MM.1S (cell line): Measurements from ENCODE around the gene CUEDC2.

Experiments
- EZH2 ChIP-seq: fragments of 300-600 bp; sonication (generic); optimal IDR thresholded peaks from 2 replicates; pipeline ENCODE3; 2017; ENCODE audit warnings: low read depth, mild to moderate bottlenecking, antibody characterized with exemption, low read length, mixed read lengths
- EZH2phosphoT487 ChIP-seq: fragments of 300-600 bp; sonication (generic); IDR thresholded peaks from 2 replicates; pipeline ENCODE4 v1.6.1; 2018; ENCODE audit warnings: antibody characterized with exemption, low read length
- TF ChIP-seq, protein P1 (sequence below): fragments of 300-600 bp; sonication (generic); IDR thresholded peaks from 2 replicates; pipeline ENCODE4 v1.5.1; 2016; ENCODE audit warnings: antibody characterized with exemption, low read length, mixed read lengths

DNA sequence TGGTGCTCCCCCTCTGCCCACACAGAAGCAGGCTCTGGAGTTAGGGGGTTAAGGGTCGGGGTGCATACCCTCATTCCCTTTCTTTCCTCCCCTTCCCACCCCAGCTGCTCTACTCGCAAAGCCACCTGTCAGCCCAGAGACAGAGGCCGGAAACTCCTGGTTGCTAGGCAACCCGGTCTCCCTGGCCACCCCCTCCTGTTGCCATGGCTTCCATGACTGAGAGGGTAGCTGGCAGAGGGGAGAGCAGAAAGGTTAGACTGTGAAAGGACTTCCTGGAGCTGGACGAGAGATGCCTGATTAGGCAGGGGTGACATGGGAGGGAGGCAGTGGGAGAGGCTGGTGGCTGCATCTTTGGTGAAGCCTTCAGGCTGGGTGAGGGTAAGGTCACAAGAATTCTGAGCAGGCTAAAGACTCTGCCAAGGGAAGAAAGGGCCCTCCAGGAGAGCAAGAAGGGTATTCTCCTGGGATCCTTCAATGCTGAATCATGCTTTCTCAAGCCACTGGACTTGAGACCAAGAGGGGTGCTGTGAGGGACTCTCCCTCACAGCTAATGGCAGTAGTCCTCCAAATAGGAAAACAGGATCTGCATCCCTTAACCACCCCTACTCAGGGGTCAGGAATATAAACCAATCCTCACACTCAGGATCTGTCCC, 19.2 kb downstream of the CUEDC2 start:
- TF ChIP-seq, protein P1, sequence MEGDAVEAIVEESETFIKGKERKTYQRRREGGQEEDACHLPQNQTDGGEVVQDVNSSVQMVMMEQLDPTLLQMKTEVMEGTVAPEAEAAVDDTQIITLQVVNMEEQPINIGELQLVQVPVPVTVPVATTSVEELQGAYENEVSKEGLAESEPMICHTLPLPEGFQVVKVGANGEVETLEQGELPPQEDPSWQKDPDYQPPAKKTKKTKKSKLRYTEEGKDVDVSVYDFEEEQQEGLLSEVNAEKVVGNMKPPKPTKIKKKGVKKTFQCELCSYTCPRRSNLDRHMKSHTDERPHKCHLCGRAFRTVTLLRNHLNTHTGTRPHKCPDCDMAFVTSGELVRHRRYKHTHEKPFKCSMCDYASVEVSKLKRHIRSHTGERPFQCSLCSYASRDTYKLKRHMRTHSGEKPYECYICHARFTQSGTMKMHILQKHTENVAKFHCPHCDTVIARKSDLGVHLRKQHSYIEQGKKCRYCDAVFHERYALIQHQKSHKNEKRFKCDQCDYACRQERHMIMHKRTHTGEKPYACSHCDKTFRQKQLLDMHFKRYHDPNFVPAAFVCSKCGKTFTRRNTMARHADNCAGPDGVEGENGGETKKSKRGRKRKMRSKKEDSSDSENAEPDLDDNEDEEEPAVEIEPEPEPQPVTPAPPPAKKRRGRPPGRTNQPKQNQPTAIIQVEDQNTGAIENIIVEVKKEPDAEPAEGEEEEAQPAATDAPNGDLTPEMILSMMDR = no peak
- no peak for TF ChIP-seq EZH2
- TF ChIP-seq EZH2phosphoT487 = no peak
